ENCODE data around the gene CDC42BPB.

CDC42BPB gene

GRCh38 chr14:102945346-102946130 lies 111.8 kb downstream of the CDC42BPB start:
- peaks cover 36% of the 10 kb centered on the region for H3K36me3 ChIP-seq (ENCODE audit: control insufficient read depth, insufficient read depth, low read length)

GRCh38 chr14:102944448-102945330 lies 112.7 kb downstream of the CDC42BPB start:
- Histone ChIP-seq H3K4me1 (ENCODE audit: control insufficient read depth, insufficient read depth, low read length) (no peaks in the 10 kb centered on the region), H3K36me3 (ENCODE audit: control insufficient read depth, insufficient read depth, low read length) (peaks cover 36% of the 10 kb centered on the region), H3K27ac (ENCODE audit: insufficient read depth, low read depth, low read length, poor library complexity, severe bottlenecking) (no peak overlapping the region), H3K9me3 (ENCODE audit: control insufficient read depth, low read length) (no peaks in the 10 kb centered on the region), H3K27me3 (ENCODE audit: control insufficient read depth, insufficient read depth, low read length, poor library complexity, severe bottlenecking) (no peaks in the 10 kb centered on the region), H3K4me3 (ENCODE audit: insufficient read depth, low read depth, low read length) (no peak overlapping the region)
- 93 to 94% methylated on average over 36 of the region's 36 CpGs for WGBS, 2 experiments

More at GRCh38 chr14:102945346-102946130, 111.8 kb downstream of the CDC42BPB start:
- Histone ChIP-seq H3K27ac (ENCODE audit: insufficient read depth, low read depth, low read length, poor library complexity, severe bottlenecking) (no peak overlapping the region), H3K4me1 (ENCODE audit: control insufficient read depth, insufficient read depth, low read length) (no peaks in the 10 kb centered on the region), H3K27me3 (ENCODE audit: control insufficient read depth, insufficient read depth, low read length, poor library complexity, severe bottlenecking) (no peaks in the 10 kb centered on the region), H3K9me3 (ENCODE audit: control insufficient read depth, low read length) (no peaks in the 10 kb centered on the region), H3K4me3 (ENCODE audit: insufficient read depth, low read depth, low read length) (no peak overlapping the region)
- 91% methylated on average over 29 of the region's 29 CpGs for WGBS, 2 experiments

- no peak overlapping the region for H3K4me3 ChIP-seq (ENCODE audit: insufficient read depth, low read depth, low read length)
These were observed 113.4 kb downstream of the CDC42BPB start for GRCh38 chr14:102943979-102944378.

GRCh38 chr14:102943454-102943853 lies 113.9 kb downstream of the CDC42BPB start:
- 95 to 96% methylated on average over 16 of the region's 16 CpGs for WGBS, 2 experiments
- Histone ChIP-seq H3K4me3 (ENCODE audit: insufficient read depth, low read depth, low read length) (no peak overlapping the region), H3K27ac (ENCODE audit: insufficient read depth, low read depth, low read length, poor library complexity, severe bottlenecking) (no peak overlapping the region), H3K27me3 (ENCODE audit: control insufficient read depth, insufficient read depth, low read length, poor library complexity, severe bottlenecking) (no peaks in the 10 kb centered on the region), H3K9me3 (ENCODE audit: control insufficient read depth, low read length) (no peaks in the 10 kb centered on the region), H3K36me3 (ENCODE audit: control insufficient read depth, insufficient read depth, low read length) (peaks cover 36% of the 10 kb centered on the region), H3K4me1 (ENCODE audit: control insufficient read depth, insufficient read depth, low read length) (no peaks in the 10 kb centered on the region)

More at GRCh38 chr14:102943979-102944378, 113.4 kb downstream of the CDC42BPB start:
- Histone ChIP-seq H3K36me3 (ENCODE audit: control insufficient read depth, insufficient read depth, low read length) (peaks cover 37% of the 10 kb centered on the region), H3K27ac (ENCODE audit: insufficient read depth, low read depth, low read length, poor library complexity, severe bottlenecking) (no peak overlapping the region), H3K9me3 (ENCODE audit: control insufficient read depth, low read length) (no peaks in the 10 kb centered on the region), H3K4me1 (ENCODE audit: control insufficient read depth, insufficient read depth, low read length) (no peaks in the 10 kb centered on the region), H3K27me3 (ENCODE audit: control insufficient read depth, insufficient read depth, low read length, poor library complexity, severe bottlenecking) (no peaks in the 10 kb centered on the region)
- 96% methylated on average over 15 of the region's 15 CpGs for WGBS, 2 experiments

- Histone ChIP-seq H3K4me1 (ENCODE audit: control insufficient read depth, insufficient read depth, low read length) (no peaks in the 10 kb centered on the region), H3K27me3 (ENCODE audit: control insufficient read depth, insufficient read depth, low read length, poor library complexity, severe bottlenecking) (no peaks in the 10 kb centered on the region), H3K36me3 (ENCODE audit: control insufficient read depth, insufficient read depth, low read length) (peaks cover 39% of the 10 kb centered on the region), H3K27ac (ENCODE audit: insufficient read depth, low read depth, low read length, poor library complexity, severe bottlenecking) (no peak overlapping the region), H3K4me3 (ENCODE audit: insufficient read depth, low read depth, low read length) (no peak overlapping the region), H3K9me3 (ENCODE audit: control insufficient read depth, low read length) (no peaks in the 10 kb centered on the region)
- WGBS, 2 experiments: 97 to 98% methylated on average over 13 of the region's 13 CpGs
These were observed 115.3 kb downstream of the CDC42BPB start for GRCh38 chr14:102942069-102942468.

- no peak overlapping the region for H3K27ac ChIP-seq (ENCODE audit: insufficient read depth, low read depth, low read length, poor library complexity, severe bottlenecking)
- WGBS, 2 experiments: 94 to 96% methylated on average over 10 of the region's 10 CpGs
- no peaks in the 10 kb centered on the region for H3K27me3 ChIP-seq (ENCODE audit: control insufficient read depth, insufficient read depth, low read length, poor library complexity, severe bottlenecking)
- no peak overlapping the region for H3K4me3 ChIP-seq (ENCODE audit: insufficient read depth, low read depth, low read length)
- no peaks in the 10 kb centered on the region for H3K4me1 ChIP-seq (ENCODE audit: control insufficient read depth, insufficient read depth, low read length)
- H3K9me3 ChIP-seq (ENCODE audit: control insufficient read depth, low read length): no peaks in the 10 kb centered on the region
- peaks cover 37% of the 10 kb centered on the region for H3K36me3 ChIP-seq (ENCODE audit: control insufficient read depth, insufficient read depth, low read length)
These were observed 115.8 kb downstream of the CDC42BPB start for GRCh38 chr14:102941419-102942011.

DNA sequence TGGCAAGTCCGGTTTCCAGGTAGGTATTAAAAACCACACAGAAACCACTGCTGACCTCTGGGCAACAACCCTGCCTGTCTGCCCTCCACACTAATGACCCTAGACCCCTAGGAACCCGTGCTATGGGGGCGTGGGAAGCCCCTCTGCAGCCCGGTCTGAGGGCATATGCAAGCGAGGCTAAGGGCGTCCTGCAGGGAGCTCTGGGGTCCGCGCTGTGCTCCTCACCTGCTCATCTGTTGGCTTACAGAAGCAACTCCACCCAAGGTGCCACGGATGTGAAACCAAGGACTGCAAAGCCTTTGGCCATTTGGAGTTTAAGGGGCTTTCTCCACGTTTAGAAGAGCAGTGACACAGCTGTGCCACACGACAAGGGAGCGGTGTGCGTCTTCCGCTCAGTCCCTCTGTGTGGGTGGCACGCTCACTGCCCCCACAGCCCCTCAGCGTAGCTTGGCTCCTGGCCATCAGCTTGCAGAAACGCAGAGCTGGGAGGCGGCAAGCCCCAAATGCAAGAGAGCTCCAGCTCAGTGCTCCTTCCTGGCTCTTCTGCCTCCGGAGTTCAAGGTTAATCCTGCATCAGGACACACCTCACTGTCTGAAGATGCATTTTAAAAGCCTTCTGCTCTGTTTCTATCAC lies 116.5 kb downstream of the CDC42BPB start:
- 94 to 96% methylated on average over 19 of the region's 19 CpGs for WGBS, 2 experiments
- Histone ChIP-seq H3K27me3 (ENCODE audit: control insufficient read depth, insufficient read depth, low read length, poor library complexity, severe bottlenecking) (no peaks in the 10 kb centered on the region), H3K4me1 (ENCODE audit: control insufficient read depth, insufficient read depth, low read length) (no peaks in the 10 kb centered on the region), H3K27ac (ENCODE audit: insufficient read depth, low read depth, low read length, poor library complexity, severe bottlenecking) (no peak overlapping the region), H3K9me3 (ENCODE audit: control insufficient read depth, low read length) (no peaks in the 10 kb centered on the region), H3K4me3 (ENCODE audit: insufficient read depth, low read depth, low read length) (no peak overlapping the region), H3K36me3 (ENCODE audit: control insufficient read depth, insufficient read depth, low read length) (peaks cover 34% of the 10 kb centered on the region)

- 96 to 97% methylated on average over 43 of the region's 43 CpGs for WGBS, 2 experiments
- no peak overlapping the region for H3K27ac ChIP-seq (ENCODE audit: insufficient read depth, low read depth, low read length, poor library complexity, severe bottlenecking)
- H3K9me3 ChIP-seq (ENCODE audit: control insufficient read depth, low read length): no peaks in the 10 kb centered on the region
- no peaks in the 10 kb centered on the region for H3K4me1 ChIP-seq (ENCODE audit: control insufficient read depth, insufficient read depth, low read length)
- peaks cover 32% of the 10 kb centered on the region for H3K36me3 ChIP-seq (ENCODE audit: control insufficient read depth, insufficient read depth, low read length)
- H3K4me3 ChIP-seq (ENCODE audit: insufficient read depth, low read depth, low read length): no peak overlapping the region
- H3K27me3 ChIP-seq (ENCODE audit: control insufficient read depth, insufficient read depth, low read length, poor library complexity, severe bottlenecking): no peaks in the 10 kb centered on the region
These were observed 117.4 kb downstream of the CDC42BPB start for GRCh38 chr14:102939820-102940561.

- Histone ChIP-seq H3K36me3 (ENCODE audit: control insufficient read depth, insufficient read depth, low read length) (peaks cover 28% of the 10 kb centered on the region), H3K4me3 (ENCODE audit: insufficient read depth, low read depth, low read length) (no peak overlapping the region), H3K27me3 (ENCODE audit: control insufficient read depth, insufficient read depth, low read length, poor library complexity, severe bottlenecking) (no peaks in the 10 kb centered on the region), H3K27ac (ENCODE audit: insufficient read depth, low read depth, low read length, poor library complexity, severe bottlenecking) (no peak overlapping the region), H3K4me1 (ENCODE audit: control insufficient read depth, insufficient read depth, low read length) (no peaks in the 10 kb centered on the region), H3K9me3 (ENCODE audit: control insufficient read depth, low read length) (no peaks in the 10 kb centered on the region)
- 95 to 97% methylated on average over 18 of the region's 18 CpGs for WGBS, 2 experiments
These were observed 118.0 kb downstream of the CDC42BPB start for GRCh38 chr14:102939329-102939728.
